ENCODE data around the gene PLEKHA7. TPM values are rescaled to one million over a fixed set of nuclear protein-coding genes. Genes with fewer than 3 reads are reported as not detected.

Gene PLEKHA7
- total and polyA plus RNA-seq, 2 of the 8 experiments (the other 6 are each of a cell fraction or from before 2014, with no cell fraction given), result 11.4 to 25.6 TPM

GRCh38 chr11:16924826-16925560 lies 89.2 kb downstream of the PLEKHA7 start:
- Histone ChIP-seq H3K14ac (ENCODE audit: insufficient read length) (no peak overlapping the region), H2BK120ac (replicated peaks; ENCODE audit: low read depth, low read length) (no peak overlapping the region), H3K23me2 (ENCODE audit: low read depth, low read length) (peaks cover 15% of the 10 kb centered on the region), H3K4ac (replicated peaks; ENCODE audit: insufficient read length, low read depth, low read length) (no peak overlapping the region), H3K79me1 (ENCODE audit: low read depth, low read length) (0 out of 2 replicates have a peak, but pooled peaks cover 2% of the 10 kb centered on the region), H4K8ac (ENCODE audit: extremely low read depth, insufficient read depth, low read length) (peak overlapping the region; percentile 59; the same call in 1 of the 2 replicates), H3K27ac (ENCODE audit: low read depth, low read length) (no peak overlapping the region), H3K4me2 (ENCODE audit: insufficient read depth in 1 of 2, low read depth in 2 of 2, low read length in 2 of 2) (peak overlapping the region; percentile 60 to 97), H2BK20ac (ENCODE audit: low read length) (no peak overlapping the region), H3K79me2 (ENCODE audit: control insufficient read depth in 1 of 2, insufficient read depth in 2 of 2, low read length in 2 of 2) (no peaks in the 10 kb centered on the region; a peak in 1 of 4 replicates), H4K5ac (ENCODE audit: insufficient read length, low read depth, low read length) (no peak overlapping the region), H3K56ac (replicated peaks; ENCODE audit: insufficient read length, low read depth, low read length) (no peak overlapping the region), H2BK12ac (ENCODE audit: low read depth, low read length) (no peak overlapping the region), H2AK5ac (ENCODE audit: low read depth, low read length) (no peak overlapping the region), H3K23ac (ENCODE audit: insufficient read length) (no peak overlapping the region), H4K20me1 (replicated peaks in 1 of 2; ENCODE audit: control insufficient read depth in 1 of 2, insufficient read depth in 2 of 2, low read length in 2 of 2) (peaks cover 20 to 35% of the 10 kb centered on the region in 2 experiments), H3K18ac (ENCODE audit: extremely low read depth, low read length) (no peak overlapping the region; the same call in 1 of the 2 replicates), H3K27me3 (replicated peaks in 1 of 4; ENCODE audit: control insufficient read depth in 3 of 4, extremely low read depth in 1 of 4, insufficient read depth in 3 of 4, low read length in 3 of 4) (peaks cover 4 to 45% (median 31%) of the 10 kb centered on the region in 4 experiments), H2BK5ac (ENCODE audit: low read depth, low read length) (no peak overlapping the region), H3K4me3 (ENCODE audit: extremely low read depth in 1 of 4, insufficient read depth in 2 of 4, low read depth in 3 of 4, low read length in 4 of 4) (peak overlapping the region; percentile 28 to 70 (median 60)), H3K9me3 (ENCODE audit: insufficient read depth in 2 of 2, low read depth in 1 of 2, low read length in 1 of 2) (no peaks in the 10 kb centered on the region), H4K91ac (replicated peaks; ENCODE audit: insufficient read length, low read length) (no peak overlapping the region), H3K36me3 (ENCODE audit: control insufficient read depth in 2 of 4, insufficient read depth in 4 of 4, low read length in 3 of 4) (no peaks in the 10 kb centered on the region), H2AFZ (ENCODE audit: low read length) (no peak overlapping the region), H3K4me1 (replicated peaks in 1 of 4; ENCODE audit: control insufficient read depth in 3 of 4, insufficient read depth in 4 of 4, low read length in 3 of 4) (peaks cover 13 to 28% (median 26%) of the 10 kb centered on the region in 4 experiments), H2BK15ac (ENCODE audit: low read length) (no peak overlapping the region), H3K9ac (replicated peaks in 1 of 4; ENCODE audit: extremely low read depth in 1 of 4, low read depth in 3 of 4, low read length in 3 of 4) (no peak overlapping the region)
- 4% methylated on average over 39 of the region's 51 CpGs; no CpG with 5 or more reads in 1 of the 2 experiments for WGBS, 2 experiments (ENCODE audit: extremely low coverage in 1 of 2, insufficient coverage in 1 of 2, insufficient read length in 1 of 2, insufficient replicate concordance in 2 of 2, low coverage in 1 of 2, low lambda C conversion rate in 2 of 2, missing lambda C conversion rate in 1 of 2)
- CTCF ChIA-PET (ENCODE audit: partially characterized antibody), result interaction anchor here (0.6 to 1.6 kb wide), 4 partner anchors 11 to 105 kb away, joined by 3 to 8 read pairs (median 4); no protein-coding TSS in a partner anchor
- no peak for FAIRE-seq
- peak in 1 of 2 experiments; percentile 76 for DNase-seq (ENCODE audit: low read depth in 1 of 2, low spot score in 2 of 2)
- POLR2A ChIA-PET (ENCODE audit: partially characterized antibody), result interaction anchor here (0.9 to 1.8 kb wide), 5 partner anchors 8 to 151 kb away, joined by 3 to 4 read pairs (median 4); no protein-coding TSS in a partner anchor
- TF ChIP-seq BRCA1 (IDR thresholded peaks at IDR 0.05; ENCODE audit: low read depth, low read length) (no peak), TEAD4 (IDR thresholded peaks at IDR 0.05; ENCODE audit: low read depth, low read length) (peak; percentile 78), SIN3A (conservative IDR thresholded peaks at IDR 0.05 in 1 of 2, IDR thresholded peaks at IDR 0.05 in 1 of 2; ENCODE audit: low read depth in 1 of 2, low read length in 2 of 2) (peak; percentile 66 to 79; a peak in 3 of 4 replicates), JUND (IDR thresholded peaks at IDR 0.05; ENCODE audit: low read length) (0 out of 2 replicates have a peak, but pooled peaks have one; percentile 7), SUZ12 (IDR thresholded peaks at IDR 0.05; ENCODE audit: low read length) (no peak; the same call in 1 of the 2 replicates), ZNF274 (IDR thresholded peaks at IDR 0.05; ENCODE audit: borderline replicate concordance, extremely low read depth, low read length) (no peak), GABPA (IDR thresholded peaks at IDR 0.05; ENCODE audit: borderline replicate concordance, insufficient read depth, low read length) (0 out of 2 replicates have a peak, but pooled peaks have one; percentile 7)
